ENCODE data around the gene NOVA2.

NOVA2 gene

DNA sequence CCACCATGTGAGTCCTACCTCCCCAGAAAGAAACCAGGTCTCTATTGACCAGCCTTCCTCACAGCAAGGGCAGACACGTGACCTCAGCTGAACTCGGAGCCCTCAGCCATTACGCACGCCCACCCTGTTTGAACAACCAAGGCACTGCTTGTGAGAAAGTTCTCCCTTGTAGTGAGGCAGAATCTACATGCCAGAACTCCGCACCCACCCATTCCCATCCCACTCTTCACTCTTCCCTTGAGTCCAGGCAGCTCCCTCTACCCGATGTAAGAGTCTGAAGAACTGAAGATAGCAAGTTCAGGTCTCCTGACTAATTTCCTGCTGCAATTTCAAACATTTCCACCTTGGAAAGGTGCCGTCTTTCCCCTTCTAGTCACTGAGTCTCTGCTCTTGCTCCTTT, 6.4 kb downstream of the NOVA2 start:
- H3K27me3 ChIP-seq (replicated peaks; ENCODE audit: control insufficient read depth, insufficient read depth, low read length): peaks cover under 1% of the 10 kb centered on the region
- no peak for DNase-seq (ENCODE audit: extremely low read depth, insufficient read length)

GRCh38 chr19:45962021-45962420, 11.6 kb downstream of the NOVA2 start:
- H3K27me3 ChIP-seq (replicated peaks; ENCODE audit: control insufficient read depth, insufficient read depth, low read length): no peaks in the 10 kb centered on the region; the same call in 1 of the 2 replicates
- no peak for TF ChIP-seq CTCF (IDR thresholded peaks at IDR 0.05; ENCODE audit: insufficient read depth, low read length, poor library complexity, severe bottlenecking)

More for the DNA sequence above, 6.4 kb downstream of the NOVA2 start:
- H3K36me3 ChIP-seq (ENCODE audit: control insufficient read depth, insufficient read depth, low read length): no peaks in the 10 kb centered on the region
- H3K4me3 ChIP-seq (replicated peaks; ENCODE audit: low read depth, low read length): no peak overlapping the region
- no peak for TF ChIP-seq CTCF (IDR thresholded peaks at IDR 0.05; ENCODE audit: insufficient read depth, low read length, poor library complexity, severe bottlenecking)

GRCh38 chr19:45960595-45961235, 12.9 kb downstream of the NOVA2 start:
- no peak overlapping the region for H3K4me3 ChIP-seq (replicated peaks; ENCODE audit: low read depth, low read length)
- H3K27me3 ChIP-seq (replicated peaks; ENCODE audit: control insufficient read depth, insufficient read depth, low read length): no peaks in the 10 kb centered on the region; the same call in 1 of the 2 replicates

More at GRCh38 chr19:45962021-45962420, 11.6 kb downstream of the NOVA2 start:
- DNase-seq (ENCODE audit: extremely low read depth, insufficient read length): no peak
- Histone ChIP-seq H3K36me3 (ENCODE audit: control insufficient read depth, insufficient read depth, low read length) (no peaks in the 10 kb centered on the region), H3K4me3 (replicated peaks; ENCODE audit: low read depth, low read length) (no peak overlapping the region)

DNA sequence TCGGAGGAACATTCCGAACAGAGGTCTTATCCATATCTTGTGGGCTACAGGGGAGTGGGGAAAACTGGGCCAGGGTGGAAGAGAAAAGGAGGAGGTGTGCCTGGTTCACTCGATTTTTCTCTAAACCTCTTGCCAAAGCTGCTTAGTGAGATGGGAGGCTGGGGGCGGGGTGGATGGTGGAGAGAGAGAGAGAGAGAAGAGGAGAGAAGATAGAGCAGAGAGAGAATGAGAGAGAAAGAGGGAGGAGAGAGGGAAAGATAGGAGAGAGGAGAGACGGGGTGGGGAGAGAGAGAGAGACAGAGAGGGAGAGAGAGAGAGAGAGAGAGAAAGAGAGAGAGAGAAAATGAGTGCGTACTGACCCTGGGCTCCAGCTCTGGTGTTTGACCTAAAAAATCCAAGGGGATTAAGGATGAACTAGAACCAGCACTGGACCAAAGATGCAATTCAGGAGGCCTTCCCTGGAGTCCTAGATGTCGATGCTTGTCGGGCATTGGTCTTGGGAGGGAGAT, 14.1 kb downstream of the NOVA2 start:
- no peak for TF ChIP-seq CTCF (IDR thresholded peaks at IDR 0.05; ENCODE audit: insufficient read depth, low read length, poor library complexity, severe bottlenecking)
- DNase-seq (ENCODE audit: extremely low read depth, insufficient read length): no peak
- no peaks in the 10 kb centered on the region; the same call in 1 of the 2 replicates for H3K27me3 ChIP-seq (replicated peaks; ENCODE audit: control insufficient read depth, insufficient read depth, low read length)
- no peaks in the 10 kb centered on the region for H3K36me3 ChIP-seq (ENCODE audit: control insufficient read depth, insufficient read depth, low read length)
- H3K4me3 ChIP-seq (replicated peaks; ENCODE audit: low read depth, low read length): no peak overlapping the region

More at GRCh38 chr19:45960595-45961235, 12.9 kb downstream of the NOVA2 start:
- H3K36me3 ChIP-seq (ENCODE audit: control insufficient read depth, insufficient read depth, low read length): no peaks in the 10 kb centered on the region
- TF ChIP-seq CTCF (IDR thresholded peaks at IDR 0.05; ENCODE audit: insufficient read depth, low read length, poor library complexity, severe bottlenecking): peak; percentile 5
- no peak for DNase-seq (ENCODE audit: extremely low read depth, insufficient read length)

DNA sequence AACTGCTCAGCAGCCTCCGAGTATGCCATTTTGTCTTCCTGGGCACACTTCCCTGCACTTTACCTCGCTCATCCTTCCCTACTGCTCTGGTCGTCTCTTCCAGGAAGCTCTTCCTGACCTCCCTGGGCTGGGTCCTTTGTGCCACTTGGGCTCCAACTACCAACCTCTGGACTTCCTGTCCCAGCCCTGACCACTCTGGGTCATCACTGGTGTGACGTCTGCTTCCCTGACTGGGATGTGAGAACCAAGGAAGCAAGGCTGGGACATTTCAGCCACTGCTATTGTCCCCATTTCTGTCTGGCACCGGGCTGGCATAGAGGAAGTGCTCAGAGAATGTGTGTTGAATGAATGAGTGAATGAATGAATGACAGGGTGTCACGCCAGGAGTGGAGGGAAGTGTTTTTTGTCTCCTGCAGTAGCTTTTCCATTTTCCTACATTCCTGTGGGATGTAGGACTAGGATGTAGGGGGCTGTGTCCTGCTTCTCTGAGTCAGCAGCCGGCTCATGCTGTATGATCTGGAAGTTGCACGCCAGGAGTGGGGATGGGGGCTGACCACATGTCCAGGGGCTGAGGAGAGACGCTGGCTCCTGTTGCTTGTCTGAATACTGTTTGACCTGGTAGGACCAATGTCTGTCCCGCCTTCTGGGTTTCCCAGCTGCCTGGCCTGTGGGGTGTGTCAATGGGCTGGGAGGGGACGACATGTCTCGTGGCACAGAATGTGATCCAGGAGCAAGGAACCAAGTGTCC, 14.7 kb downstream of the NOVA2 start:
- no peak for TF ChIP-seq CTCF (IDR thresholded peaks at IDR 0.05; ENCODE audit: insufficient read depth, low read length, poor library complexity, severe bottlenecking)

More for the DNA sequence above, 14.7 kb downstream of the NOVA2 start:
- Histone ChIP-seq H3K4me3 (replicated peaks; ENCODE audit: low read depth, low read length) (no peak overlapping the region), H3K36me3 (ENCODE audit: control insufficient read depth, insufficient read depth, low read length) (no peaks in the 10 kb centered on the region), H3K27me3 (replicated peaks; ENCODE audit: control insufficient read depth, insufficient read depth, low read length) (no peaks in the 10 kb centered on the region; the same call in 1 of the 2 replicates)
- DNase-seq (ENCODE audit: extremely low read depth, insufficient read length): no peak
